Trophoblast cell (in vitro differentiated cells and primary cell): ENCODE data around the gene FGFR3. TPM values are rescaled to one million over a fixed set of nuclear protein-coding genes. Genes with fewer than 3 reads are reported as not detected.
A peak's percentile ranks its signal among the peaks of the same experiment; 100 is the strongest.

Experiments used
- DNase-seq, 2 donors: peaks; one replicate each; pipeline ENCODE4 v3.0.0-alpha.2; 2016
- H2AFZ ChIP-seq: 2 replicates; pipeline ENCODE4 v1.6.1; 2013; ENCODE audit warnings: low read length, moderate library complexity, mild to moderate bottlenecking; ENCODE audit not compliant: insufficient read depth, poor library complexity
- H2AK5ac ChIP-seq: 2 replicates; pipeline ENCODE4 v1.6.1; 2013; ENCODE audit warnings: mild to moderate bottlenecking, low read length
- H2BK120ac ChIP-seq: 2 replicates; pipeline ENCODE4 v1.6.1; 2013; ENCODE audit warnings: low read length, mild to moderate bottlenecking, moderate library complexity; ENCODE audit not compliant: insufficient read depth, poor library complexity
- H2BK12ac ChIP-seq: 2 replicates; pipeline ENCODE4 v1.6.1; 2013; ENCODE audit warnings: mild to moderate bottlenecking, low read length, moderate library complexity
- H2BK5ac ChIP-seq: 2 replicates; pipeline ENCODE4 v1.6.1; 2013; ENCODE audit warnings: low read length, low read depth, moderate library complexity, mild to moderate bottlenecking; ENCODE audit not compliant: poor library complexity
- H3K14ac ChIP-seq: 2 replicates; pipeline ENCODE4 v1.6.1; 2013; ENCODE audit warnings: mild to moderate bottlenecking, low read length
- H3K18ac ChIP-seq: 2 replicates; pipeline ENCODE4 v1.6.1; 2013; ENCODE audit warnings: mild to moderate bottlenecking, low read length
- H3K23ac ChIP-seq: 2 replicates; pipeline ENCODE4 v1.6.1; 2013; ENCODE audit warnings: low read length
- H3K27ac ChIP-seq: 2 replicates; pipeline ENCODE4 v1.5.1; 2013; ENCODE audit warnings: low read depth, mild to moderate bottlenecking, inconsistent platforms, low read length, moderate library complexity
- H3K27me3 ChIP-seq: 2 replicates; pipeline ENCODE4 v1.6.1; 2013; ENCODE audit warnings: inconsistent platforms, mild to moderate bottlenecking, low read length, moderate library complexity; ENCODE audit not compliant: insufficient read depth
- H3K36me3 ChIP-seq, 2 experiments: 1 replicate in 1 of 2; 2 replicates in 1 of 2; pipeline ENCODE4 v1.6.1; 2013; ENCODE audit warnings: low read length in 2 of 2, mild to moderate bottlenecking in 2 of 2, moderate library complexity in 1 of 2; ENCODE audit not compliant: insufficient read depth in 2 of 2, control insufficient read depth in 1 of 2
- H3K4ac ChIP-seq: 2 replicates; pipeline ENCODE4 v1.6.1; 2013; ENCODE audit warnings: low read depth, mild to moderate bottlenecking, low read length, moderate library complexity
- H3K4me1 ChIP-seq, 2 experiments: 1 replicate in 1 of 2; 2 replicates in 1 of 2; pipeline ENCODE4 v1.6.1; 2013; ENCODE audit warnings: low read length in 2 of 2, mild to moderate bottlenecking in 2 of 2, moderate library complexity in 1 of 2; ENCODE audit not compliant: insufficient read depth in 2 of 2, control insufficient read depth in 1 of 2
- H3K4me2 ChIP-seq: 2 replicates; pipeline ENCODE4 v1.6.1; 2013; ENCODE audit warnings: inconsistent platforms, mild to moderate bottlenecking, low read length, moderate library complexity
- H3K4me3 ChIP-seq: 2 replicates; pipeline ENCODE4 v1.5.1; 2013; ENCODE audit warnings: mild to moderate bottlenecking, low read depth, low read length, inconsistent platforms
- H3K79me1 ChIP-seq: one replicate; pipeline ENCODE4 v1.6.1; 2013; ENCODE audit warnings: low read length
- H3K79me2 ChIP-seq: 2 replicates; pipeline ENCODE4 v1.6.1; 2013; ENCODE audit warnings: low read length, mild to moderate bottlenecking; ENCODE audit not compliant: control insufficient read depth, insufficient read depth, poor library complexity
- H3K9ac ChIP-seq: 2 replicates; pipeline ENCODE4 v1.6.1; 2013; ENCODE audit warnings: mild to moderate bottlenecking, low read length
- H3K9me3 ChIP-seq: 2 replicates; pipeline ENCODE4 v1.6.1; 2013; ENCODE audit warnings: low read depth, mild to moderate bottlenecking, control low read depth, inconsistent platforms, low read length; ENCODE audit not compliant: insufficient read depth
- H4K12ac ChIP-seq: 2 replicates; pipeline ENCODE4 v1.6.1; 2013; ENCODE audit warnings: low read depth, mild to moderate bottlenecking, low read length, moderate library complexity
- H4K8ac ChIP-seq: 2 replicates; pipeline ENCODE4 v1.6.1; 2013; ENCODE audit warnings: low read depth, mild to moderate bottlenecking, low read length, moderate library complexity
- H4K91ac ChIP-seq: one replicate; pipeline ENCODE4 v1.6.1; 2013; ENCODE audit warnings: low read depth, mild to moderate bottlenecking, low read length, moderate library complexity
- WGBS: extraction: QIAGEN DNeasy Blood & Tissue Kit; methylation state at CpG from one replicate; pipeline ENCODE4 v1.1.7; 2013; ENCODE audit warnings: missing lambda C conversion rate; ENCODE audit not compliant: insufficient read length, insufficient coverage; ENCODE audit errors: extremely low coverage; 5-methylcytosine and 5-hydroxymethylcytosine counted together
- polyA plus RNA-seq: library from polyadenylated mRNA; stranded (reverse); fragments of 200-250 nt; gene quantifications from 2 replicates; pipeline ENCODE4 v1.2.3, GENCODE V29; 2013

Gene FGFR3
- 9.7 and 9.8 TPM in 2 replicates for polyA plus RNA-seq

- no peak within 1 kb of the TSS for H2BK5ac ChIP-seq
- peak within 1 kb of the TSS; percentile 12 for H2BK120ac ChIP-seq
- no peak within 1 kb of the TSS for H2AK5ac ChIP-seq
- H4K91ac ChIP-seq, result peak within 1 kb of the TSS; percentile 60
- peaks cover 2% of the 10 kb centered on the region for H3K79me2 ChIP-seq
- peaks cover 24% of the 10 kb centered on the region for H3K27me3 ChIP-seq
- no peak within 1 kb of the TSS for H3K23ac ChIP-seq
- H3K9me3 ChIP-seq, result no peaks in the 10 kb centered on the region
- peak within 1 kb of the TSS; percentile 28 for H3K9ac ChIP-seq
- peak within 1 kb of the TSS; percentile 61 for H3K14ac ChIP-seq
- DNase-seq, result peak in 1 of 2 donors; percentile 30
- peak within 1 kb of the TSS; percentile 4 for H4K12ac ChIP-seq
- peaks cover 10 to 20% of the 10 kb centered on the region in 2 experiments for H3K4me1 ChIP-seq
- H3K18ac ChIP-seq, result peak within 1 kb of the TSS; percentile 50
- peak within 1 kb of the TSS; percentile 61 for H2AFZ ChIP-seq
- H3K27ac ChIP-seq, result peak within 1 kb of the TSS; percentile 36
- peaks cover 8% of the 10 kb centered on the region for H3K79me1 ChIP-seq
- H3K36me3 ChIP-seq, result no peaks in the 10 kb centered on the region
- peak within 1 kb of the TSS; percentile 27 for H2BK12ac ChIP-seq
- peak within 1 kb of the TSS; percentile 83 for H3K4me3 ChIP-seq
- no peak within 1 kb of the TSS for H3K4ac ChIP-seq
- H4K8ac ChIP-seq, result peak within 1 kb of the TSS; percentile 54
- peak within 1 kb of the TSS; percentile 88 for H3K4me2 ChIP-seq
- WGBS, result no CpG with 5 or more reads among the region's 95 CpGs
Measured at GRCh38 chr4:1792832-1793495, at the start of gene FGFR3. Gene FGFR3, plus strand, starts transcription at chr4:1793293. Its CDS starts 642 bp downstream, at chr4:1793935.

DNA sequence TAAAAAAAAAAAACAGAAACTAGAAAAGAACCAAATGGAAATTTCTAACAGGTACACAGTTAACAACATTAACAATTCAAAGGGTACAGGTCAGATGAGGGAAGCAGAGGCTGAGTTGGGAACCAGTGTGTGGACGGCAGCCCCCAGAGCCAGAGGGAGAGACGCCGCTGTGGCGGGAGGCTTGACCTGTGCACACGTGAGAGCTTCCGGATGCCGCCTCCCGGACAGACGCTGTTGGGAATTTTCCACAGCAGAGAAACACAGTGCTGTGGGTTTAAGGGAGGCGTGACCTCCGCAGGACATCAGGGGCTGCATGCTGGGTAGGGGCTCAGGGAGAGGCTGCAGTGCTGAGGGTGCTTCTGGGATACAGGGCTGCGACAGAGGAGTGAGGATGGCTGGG is 49.5 kb upstream of the FGFR3 start:
- H3K4me2 ChIP-seq, result no peak overlapping the region
- H3K4me1 ChIP-seq, result no peaks in the 10 kb centered on the region
- H3K14ac ChIP-seq, result no peak overlapping the region
- no peak overlapping the region for H2AK5ac ChIP-seq
- no peaks in the 10 kb centered on the region for H3K27me3 ChIP-seq
- no peak overlapping the region for H3K4me3 ChIP-seq
- no peak overlapping the region for H4K91ac ChIP-seq
- H2AFZ ChIP-seq, result no peak overlapping the region
- H3K23ac ChIP-seq, result no peak overlapping the region
- no peaks in the 10 kb centered on the region for H3K79me2 ChIP-seq
- H3K9ac ChIP-seq, result no peak overlapping the region
- no peak overlapping the region for H4K12ac ChIP-seq
- H3K79me1 ChIP-seq, result no peaks in the 10 kb centered on the region
- peaks cover 4% of the 10 kb centered on the region for H3K9me3 ChIP-seq
- H3K4ac ChIP-seq, result no peak overlapping the region
- no peak for DNase-seq
- H2BK120ac ChIP-seq, result no peak overlapping the region
- H3K36me3 ChIP-seq, result peaks cover 49 to 54% of the 10 kb centered on the region in 2 experiments
- H4K8ac ChIP-seq, result no peak overlapping the region
- WGBS, result no CpG with 5 or more reads among the region's 12 CpGs
- H3K27ac ChIP-seq, result no peak overlapping the region
- no peak overlapping the region for H2BK12ac ChIP-seq
- no peak overlapping the region for H3K18ac ChIP-seq
- H2BK5ac ChIP-seq, result no peak overlapping the region

DNA sequence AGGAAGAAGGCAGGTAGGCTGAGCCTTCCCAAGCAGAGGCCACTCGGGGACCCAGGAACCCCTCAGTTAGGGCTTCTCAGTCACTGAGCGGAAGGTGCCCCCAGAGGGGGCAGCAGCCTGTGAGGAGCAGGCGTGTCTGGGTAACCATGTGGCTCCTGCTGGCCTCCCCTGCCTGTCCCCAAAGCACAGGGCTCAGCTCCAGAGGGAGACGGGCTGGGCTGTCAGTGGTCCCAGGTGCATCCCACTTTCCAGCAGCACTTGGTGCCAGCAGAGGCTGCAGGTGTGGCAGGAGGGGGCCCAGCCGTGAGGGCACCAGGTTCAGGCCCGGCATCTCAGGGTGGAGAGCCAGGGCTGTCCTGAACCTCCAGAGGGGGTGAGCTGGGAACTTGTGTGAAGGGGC is 49.1 kb upstream of the FGFR3 start:
- H4K91ac ChIP-seq, result no peak overlapping the region
- no peak overlapping the region for H3K4me2 ChIP-seq
- H3K14ac ChIP-seq, result no peak overlapping the region
- no peak overlapping the region for H3K9ac ChIP-seq
- H3K23ac ChIP-seq, result no peak overlapping the region
- no peak overlapping the region for H4K12ac ChIP-seq
- H4K8ac ChIP-seq, result no peak overlapping the region
- no peak overlapping the region for H3K4me3 ChIP-seq
- peaks cover 2% of the 10 kb centered on the region for H3K9me3 ChIP-seq
- no peak overlapping the region for H2AFZ ChIP-seq
- no peaks in the 10 kb centered on the region for H3K27me3 ChIP-seq
- H2BK120ac ChIP-seq, result no peak overlapping the region
- no peak overlapping the region for H3K18ac ChIP-seq
- no peak for DNase-seq
- H3K79me2 ChIP-seq, result no peaks in the 10 kb centered on the region
- H3K27ac ChIP-seq, result no peak overlapping the region
- H2BK5ac ChIP-seq, result no peak overlapping the region
- no peaks in the 10 kb centered on the region for H3K4me1 ChIP-seq
- H3K4ac ChIP-seq, result no peak overlapping the region
- no peak overlapping the region for H2AK5ac ChIP-seq
- no CpG with 5 or more reads among the region's 6 CpGs for WGBS
- H2BK12ac ChIP-seq, result no peak overlapping the region
- H3K36me3 ChIP-seq, result peaks cover 46 to 50% of the 10 kb centered on the region in 2 experiments
- no peaks in the 10 kb centered on the region for H3K79me1 ChIP-seq

- H3K36me3 ChIP-seq, result peaks cover 42 to 44% of the 10 kb centered on the region in 2 experiments
- no peaks in the 10 kb centered on the region for H3K27me3 ChIP-seq
- H3K4me3 ChIP-seq, result no peak overlapping the region
- H3K18ac ChIP-seq, result no peak overlapping the region
- H3K14ac ChIP-seq, result no peak overlapping the region
- no peak overlapping the region for H3K4me2 ChIP-seq
- H4K91ac ChIP-seq, result no peak overlapping the region
- H4K8ac ChIP-seq, result no peak overlapping the region
- DNase-seq, result no peak
- no peaks in the 10 kb centered on the region for H3K79me1 ChIP-seq
- no peak overlapping the region for H2BK120ac ChIP-seq
- peaks cover 2% of the 10 kb centered on the region for H3K9me3 ChIP-seq
- no peak overlapping the region for H2BK12ac ChIP-seq
- H3K79me2 ChIP-seq, result no peaks in the 10 kb centered on the region
- H2BK5ac ChIP-seq, result no peak overlapping the region
- no CpG with 5 or more reads among the region's 14 CpGs for WGBS
- H3K23ac ChIP-seq, result no peak overlapping the region
- no peaks in the 10 kb centered on the region for H3K4me1 ChIP-seq
- H3K4ac ChIP-seq, result no peak overlapping the region
- H3K27ac ChIP-seq, result no peak overlapping the region
- no peak overlapping the region for H3K9ac ChIP-seq
- H2AFZ ChIP-seq, result no peak overlapping the region
- H2AK5ac ChIP-seq, result no peak overlapping the region
- no peak overlapping the region for H4K12ac ChIP-seq
Measured at GRCh38 chr4:1744552-1744951, 48.5 kb upstream of the FGFR3 start.
